ENCODE data around the gene AKNAD1.
"Not testable (repeated sequence)": the region's sequence is repeated elsewhere in the genome, so short reads cannot be mapped to it uniquely, and the experiment has no call there.

Gene AKNAD1, protein sequence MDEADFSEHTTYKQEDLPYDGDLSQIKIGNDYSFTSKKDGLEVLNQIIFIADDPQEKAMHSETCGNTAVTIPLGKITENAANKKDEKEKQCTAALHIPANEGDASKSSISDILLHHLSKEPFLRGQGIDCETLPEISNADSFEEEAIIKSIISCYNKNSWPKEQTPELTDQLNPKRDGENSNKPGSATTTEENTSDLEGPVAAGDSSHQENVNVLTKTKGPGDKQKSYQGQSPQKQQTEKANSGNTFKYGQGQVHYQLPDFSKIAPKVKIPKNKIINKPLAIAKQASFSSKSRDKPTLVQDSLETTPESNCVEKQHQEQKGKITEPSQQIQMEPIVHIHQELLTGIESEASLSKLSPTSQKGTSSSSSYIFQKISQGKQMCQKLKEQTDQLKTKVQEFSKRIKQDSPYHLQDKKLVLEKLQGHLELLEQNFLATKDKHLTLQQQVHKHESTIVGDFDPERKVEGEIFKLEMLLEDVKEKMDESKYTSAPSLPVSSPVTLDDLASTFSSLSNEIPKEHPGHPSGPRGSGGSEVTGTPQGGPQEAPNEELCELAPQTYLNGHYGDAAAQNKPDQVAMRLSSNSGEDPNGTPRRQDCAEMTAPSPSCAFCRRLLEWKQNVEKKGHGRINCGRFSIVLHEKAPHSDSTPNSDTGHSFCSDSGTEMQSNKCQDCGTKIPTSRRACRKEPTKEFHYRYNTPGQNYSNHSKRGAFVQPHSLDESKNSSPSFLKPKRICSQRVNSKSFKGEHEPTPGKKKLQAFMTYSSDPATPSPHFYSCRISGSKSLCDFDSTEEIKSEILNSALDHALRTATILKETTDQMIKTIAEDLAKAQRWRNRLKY

DNA sequence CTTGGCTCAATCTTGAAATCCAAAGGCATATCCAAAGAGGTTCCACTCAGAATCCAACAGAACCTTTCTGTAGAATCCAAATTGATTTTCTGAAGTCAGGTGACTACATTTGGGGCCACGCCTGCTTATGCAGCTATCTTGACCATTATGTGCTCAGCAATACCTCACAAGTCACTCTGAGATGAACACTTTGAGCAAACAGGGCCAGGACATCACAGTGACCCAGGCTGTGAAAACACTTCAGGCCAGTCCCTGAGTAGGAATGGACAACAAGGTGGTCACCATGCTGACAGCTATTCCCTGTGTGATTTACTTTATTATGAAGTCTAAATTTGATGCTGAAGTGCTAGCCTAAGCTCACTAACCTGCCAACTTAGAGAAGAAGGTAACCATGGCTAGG is at the start of gene AKNAD1:
TSS of gene AKNAD1 (minus strand) at position 101 of the 400 bp plus-strand sequence. CDS start 4,430 bp downstream, outside the sequence.
- no peak for DNase-seq (ENCODE audit: low spot score)

DNA sequence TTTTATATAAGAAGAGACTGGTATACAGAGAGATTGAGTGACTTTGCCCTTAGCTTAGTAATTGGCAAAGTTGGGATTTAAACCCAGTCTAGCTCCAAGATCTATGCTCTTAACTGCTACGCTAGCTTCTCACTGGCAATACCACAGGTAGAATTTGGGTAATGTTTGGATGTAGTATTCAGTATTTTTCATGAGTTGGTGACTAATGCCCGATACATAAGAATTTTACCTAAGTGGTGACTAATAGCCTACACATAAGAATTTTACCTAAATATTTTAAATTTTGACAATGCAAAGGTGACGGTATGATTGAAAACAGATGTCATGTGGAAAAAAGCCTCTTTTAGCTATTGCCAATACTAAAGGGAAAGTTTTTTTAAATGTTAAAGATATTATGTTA is 44.2 kb upstream of the AKNAD1 start:
- DNase-seq (ENCODE audit: low spot score), result no peak

DNA sequence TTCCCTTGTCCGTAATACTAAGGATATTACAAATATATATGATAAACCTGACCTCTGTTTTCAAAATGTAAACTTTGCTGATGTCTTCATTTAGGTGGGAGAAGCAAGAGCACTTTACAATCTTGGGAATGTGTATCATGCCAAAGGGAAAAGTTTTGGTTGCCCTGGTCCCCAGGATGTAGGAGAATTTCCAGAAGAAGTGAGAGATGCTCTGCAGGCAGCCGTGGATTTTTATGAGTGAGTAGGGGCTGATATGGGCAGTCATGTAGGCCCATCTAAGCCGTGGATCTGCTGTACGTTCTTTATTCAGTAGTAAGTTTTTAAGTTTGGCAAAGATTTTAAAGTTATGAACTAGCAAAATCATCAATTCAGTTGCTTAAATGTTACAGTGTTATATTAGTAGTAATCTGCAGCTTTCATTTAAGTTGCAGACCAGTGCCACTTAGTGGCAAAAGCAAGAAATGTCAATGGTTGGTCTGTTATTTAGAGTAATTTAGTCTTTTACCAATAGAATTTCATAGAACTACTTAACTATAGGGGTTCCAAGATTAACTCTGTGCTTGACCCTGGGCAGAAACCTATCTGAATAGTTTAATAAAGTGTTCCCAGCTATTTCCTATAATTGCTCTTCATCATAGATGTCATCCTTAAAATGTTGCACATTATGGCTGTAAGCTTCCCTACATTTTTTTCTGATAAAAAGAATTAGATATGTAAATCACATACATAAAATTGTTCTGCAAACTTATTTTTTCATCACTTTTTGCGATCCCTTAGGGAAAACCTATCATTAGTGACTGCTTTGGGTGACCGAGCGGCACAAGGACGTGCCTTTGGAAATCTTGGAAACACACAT is 41.2 kb upstream of the AKNAD1 start:
- DNase-seq (ENCODE audit: low spot score), result peak; percentile 58

DNA sequence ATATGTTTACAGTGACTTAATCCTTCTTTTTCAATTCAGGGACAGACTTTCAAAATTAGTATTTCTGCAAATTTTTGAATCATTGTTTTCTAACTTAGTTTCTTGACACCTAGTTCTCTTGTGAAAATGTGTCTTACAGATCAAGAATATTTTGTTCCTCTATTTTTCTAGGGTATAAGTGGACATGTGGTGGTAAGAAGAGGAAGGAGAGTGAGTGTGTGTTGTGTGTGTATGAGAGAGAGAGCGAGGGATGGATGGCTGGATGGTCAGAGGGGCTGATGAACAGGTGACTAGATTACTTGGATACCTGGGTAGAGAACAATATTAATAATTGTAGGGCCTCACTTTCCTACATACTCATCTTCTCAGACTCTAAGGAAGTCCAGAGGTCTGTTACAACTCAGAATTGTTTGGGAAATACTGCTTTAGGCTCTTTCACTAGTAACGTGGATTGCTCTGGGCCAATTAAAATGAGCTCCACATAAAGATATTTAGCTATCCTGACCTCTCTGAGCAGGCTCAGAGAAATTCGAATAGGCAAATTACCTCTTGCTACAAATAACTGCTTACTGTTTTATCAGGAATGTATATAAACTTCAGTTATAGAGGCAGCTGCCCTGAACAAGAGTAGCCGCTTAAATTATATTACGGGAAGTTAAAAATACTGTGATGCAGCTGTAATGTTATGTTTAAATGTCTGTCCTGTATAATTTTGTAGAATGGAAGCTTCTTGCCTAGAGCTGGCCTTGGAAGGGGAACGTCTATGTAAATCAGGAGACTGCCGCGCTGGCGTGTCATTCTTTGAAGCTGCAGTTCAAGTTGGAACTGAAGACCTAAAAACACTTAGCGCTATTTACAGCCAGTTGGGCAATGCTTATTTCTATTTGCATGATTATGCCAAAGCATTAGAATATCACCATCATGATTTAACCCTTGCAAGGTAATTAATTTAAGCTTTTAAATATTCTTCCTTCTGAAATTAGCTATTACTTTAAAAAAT is 39.6 kb upstream of the AKNAD1 start:
- DNase-seq (ENCODE audit: low spot score), result peak; percentile 33

DNA sequence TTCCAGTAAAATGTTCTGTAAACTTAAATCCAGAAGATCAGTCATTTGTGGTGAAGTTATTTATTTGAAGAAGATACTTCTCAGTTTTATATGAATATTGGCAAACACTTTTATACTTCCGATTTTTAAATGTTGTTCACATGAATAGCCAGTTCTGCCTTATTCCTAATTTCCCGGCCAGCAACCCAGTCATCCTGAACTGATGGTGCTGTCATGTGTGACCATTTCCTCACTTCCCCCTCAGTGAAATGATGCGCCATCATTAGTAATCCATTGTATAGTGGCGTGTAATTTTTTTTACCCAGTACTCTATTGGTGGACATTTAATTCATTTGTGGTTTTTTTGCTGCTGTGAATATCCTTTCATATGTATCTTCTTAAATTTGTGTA is 36.2 kb upstream of the AKNAD1 start:
- no peak for DNase-seq (ENCODE audit: low spot score)

DNA sequence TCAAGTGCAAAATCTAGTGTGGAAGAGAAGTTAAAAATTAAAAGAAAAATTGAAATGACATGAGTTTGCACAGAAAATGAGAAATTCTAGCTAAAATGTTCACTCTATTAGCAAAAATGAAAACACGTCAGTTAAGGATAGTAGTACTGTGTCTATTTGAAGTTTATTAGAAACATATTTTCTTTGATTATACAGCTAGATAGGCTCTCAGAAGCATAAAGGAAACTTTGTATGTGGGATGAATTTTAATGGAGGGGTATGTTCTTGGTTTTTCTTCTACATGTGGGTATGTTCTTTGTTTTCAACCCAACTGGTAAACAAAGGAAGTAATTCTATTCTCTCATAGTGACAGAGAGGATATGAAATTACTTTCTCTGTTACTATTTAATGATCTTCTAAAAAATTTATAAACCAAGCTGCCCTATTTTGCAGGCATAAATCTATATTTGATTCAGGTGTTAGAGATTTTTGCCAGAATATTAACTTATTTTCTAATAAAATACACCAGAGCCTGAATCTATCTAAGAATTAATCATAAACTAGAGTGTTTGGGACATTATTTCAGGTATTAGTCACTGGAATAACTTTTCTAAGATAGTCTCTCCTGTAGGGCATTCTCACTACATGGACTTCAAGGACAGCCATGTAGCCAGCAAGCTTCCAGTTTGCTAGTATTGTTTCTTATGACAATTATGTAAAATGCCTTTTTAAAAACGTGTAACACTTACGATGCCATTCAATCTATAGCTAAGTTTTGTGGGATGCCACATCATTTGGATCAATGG is 35.7 kb upstream of the AKNAD1 start:
- DNase-seq (ENCODE audit: low spot score), result peak; percentile 11

DNA sequence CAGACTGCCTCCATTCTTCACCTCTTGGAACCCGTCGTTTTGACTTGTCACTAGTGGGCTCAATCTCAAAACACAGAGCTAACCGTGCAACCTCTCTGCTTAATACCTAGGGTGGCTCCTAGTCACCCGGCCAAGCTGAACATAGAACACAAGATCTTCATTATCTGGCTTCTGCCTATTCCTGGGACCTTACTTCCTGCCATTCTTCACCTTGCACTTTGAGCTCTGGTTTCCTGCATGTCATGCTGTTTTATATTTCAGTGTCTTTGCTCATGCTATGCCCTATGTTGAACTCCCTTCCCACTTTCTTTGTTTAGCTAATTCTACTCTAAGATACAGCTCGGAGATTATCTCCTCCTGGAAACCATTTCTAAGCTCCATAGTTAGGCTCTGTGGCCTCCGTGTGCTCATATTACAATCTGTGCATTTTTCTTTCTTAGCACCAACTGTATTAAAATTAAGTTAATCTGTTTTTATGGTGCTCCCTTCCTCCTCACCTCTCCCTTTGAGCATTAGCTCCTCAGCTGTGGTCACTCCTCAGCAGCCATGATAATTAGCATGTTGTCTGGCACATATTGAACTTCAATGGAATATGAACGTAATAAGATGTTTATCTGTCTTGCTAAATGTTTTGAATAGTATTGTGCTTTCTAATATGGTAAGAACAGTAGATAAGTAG is 33.0 kb upstream of the AKNAD1 start:
- DNase-seq (ENCODE audit: low spot score), result no peak

DNA sequence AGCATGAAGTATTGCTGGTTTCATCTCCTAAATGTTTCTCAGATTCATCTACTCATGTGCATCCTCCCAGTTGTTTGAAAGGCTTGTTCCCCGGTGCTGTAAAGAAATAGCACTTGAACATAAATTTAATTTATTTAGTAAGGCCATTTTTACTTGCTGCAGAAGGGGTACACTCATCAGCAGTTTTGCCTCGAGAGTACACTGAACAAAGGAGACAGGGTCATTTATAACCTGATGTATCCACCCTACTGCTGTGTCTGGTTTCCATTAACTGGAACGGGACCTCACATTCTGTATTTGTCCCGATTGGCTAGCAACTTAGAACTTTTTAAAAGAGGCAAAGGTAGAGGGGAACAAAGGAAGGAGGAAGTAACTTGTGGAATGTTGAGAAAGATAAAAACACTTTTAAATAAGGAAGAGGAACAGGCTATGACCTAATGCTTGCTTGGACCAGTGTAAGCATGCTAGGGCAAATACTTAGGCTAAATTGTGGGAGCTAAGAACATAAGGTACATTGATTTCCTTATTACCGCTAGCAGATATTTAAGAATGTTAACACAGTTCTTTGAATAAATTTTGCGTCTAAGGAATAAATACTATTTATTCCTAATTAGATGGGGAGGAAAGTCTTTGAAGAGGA is 32.2 kb upstream of the AKNAD1 start:
- DNase-seq (ENCODE audit: low spot score), result not testable (repeated sequence)

DNA sequence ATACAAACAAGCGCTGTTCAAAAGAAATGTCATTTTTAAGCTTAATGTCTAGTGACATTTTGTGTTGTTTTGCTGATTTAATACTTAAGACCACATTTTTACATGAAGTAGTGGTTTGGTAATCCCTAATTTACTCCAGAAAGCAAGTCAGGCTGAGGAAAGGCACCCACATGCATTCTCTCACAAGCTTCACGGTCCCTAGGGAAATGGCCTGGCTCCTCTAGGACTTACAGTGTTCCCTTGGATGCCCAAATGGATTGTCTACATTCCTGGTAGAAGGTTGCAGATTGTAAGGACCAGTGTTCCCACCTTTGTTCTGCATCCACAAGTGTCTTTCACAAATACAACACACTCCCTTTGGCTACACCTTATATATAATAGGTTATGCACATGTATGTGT is 29.4 kb upstream of the AKNAD1 start:
- DNase-seq (ENCODE audit: low spot score), result no peak

DNA sequence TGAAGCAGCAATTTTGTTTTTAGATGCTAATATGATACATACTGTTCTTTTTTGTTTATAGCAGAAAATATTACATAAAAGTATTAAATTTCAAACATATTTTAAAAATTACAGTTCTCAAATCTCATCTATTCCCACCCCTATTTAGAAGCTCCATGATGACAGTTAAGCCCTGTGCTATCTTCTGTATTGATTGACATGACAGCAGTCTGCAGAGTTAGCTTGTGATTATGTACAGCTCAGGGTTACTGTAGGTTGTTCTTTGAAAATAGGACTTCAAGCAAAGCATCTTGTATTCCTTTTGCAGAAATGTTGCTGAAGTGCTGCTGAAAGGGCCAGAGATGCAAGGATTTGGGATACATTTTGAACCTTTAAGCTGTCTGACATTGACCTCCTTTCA is 28.1 kb upstream of the AKNAD1 start:
- no peak for DNase-seq (ENCODE audit: low spot score)

DNA sequence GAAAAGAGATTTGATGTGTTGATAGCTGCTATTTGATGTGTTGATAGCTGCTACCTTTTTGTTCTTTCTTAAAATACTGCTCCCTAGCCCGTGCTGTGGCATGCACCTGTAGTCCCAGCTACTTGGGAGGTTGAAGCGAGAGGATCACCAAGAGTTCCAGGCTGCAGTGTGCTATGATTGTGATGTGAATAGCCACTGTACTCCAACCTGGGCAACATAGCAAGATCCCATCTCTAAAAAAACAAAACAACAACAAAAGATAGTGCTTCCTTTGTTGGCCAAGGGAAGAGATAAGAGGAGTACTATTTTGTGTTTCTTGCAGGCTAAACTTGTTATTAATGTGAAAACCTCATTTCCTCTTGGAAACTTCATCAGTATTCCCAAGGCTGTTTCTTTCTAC is 25.9 kb upstream of the AKNAD1 start:
- no peak for DNase-seq (ENCODE audit: low spot score)

DNA sequence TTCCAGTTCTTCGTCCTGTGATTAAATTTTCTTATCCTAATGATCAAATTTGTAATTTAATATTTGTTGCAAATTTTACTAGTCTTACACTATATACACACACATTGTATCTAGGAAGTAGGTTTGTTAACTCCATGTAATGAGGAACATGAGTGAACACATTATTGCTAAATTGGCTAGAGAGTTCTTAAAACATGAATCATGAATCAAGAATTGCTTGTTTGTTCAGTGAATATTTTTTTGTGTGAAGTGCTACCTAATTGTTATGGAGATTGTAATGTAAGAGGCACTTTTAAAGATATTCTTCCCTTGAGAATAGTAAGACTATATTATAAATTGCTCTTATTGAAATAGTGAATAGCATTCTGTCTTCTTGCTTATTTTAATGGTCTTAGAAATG is 24.5 kb upstream of the AKNAD1 start:
- peak; percentile 41 for DNase-seq (ENCODE audit: low spot score)

DNA sequence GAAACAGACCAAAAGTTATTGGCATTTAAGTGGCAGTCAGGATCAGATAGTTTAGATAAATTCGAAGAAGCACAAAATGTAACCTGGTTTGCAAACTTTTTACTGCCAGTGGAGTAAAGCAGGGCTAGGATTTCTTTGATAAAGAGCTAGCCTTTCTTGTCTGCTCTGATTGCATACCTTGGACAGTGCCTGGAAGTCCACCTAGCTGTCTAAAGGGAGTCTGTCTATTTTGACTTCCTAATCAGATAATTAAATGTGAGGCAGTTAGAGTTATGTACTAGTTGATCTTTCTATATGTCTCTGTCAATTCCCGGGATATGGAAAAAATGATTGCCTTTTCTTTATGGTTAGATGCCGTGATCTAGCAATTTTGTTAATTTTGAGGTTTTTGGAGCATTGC is 24.0 kb upstream of the AKNAD1 start:
- no peak for DNase-seq (ENCODE audit: low spot score)

DNA sequence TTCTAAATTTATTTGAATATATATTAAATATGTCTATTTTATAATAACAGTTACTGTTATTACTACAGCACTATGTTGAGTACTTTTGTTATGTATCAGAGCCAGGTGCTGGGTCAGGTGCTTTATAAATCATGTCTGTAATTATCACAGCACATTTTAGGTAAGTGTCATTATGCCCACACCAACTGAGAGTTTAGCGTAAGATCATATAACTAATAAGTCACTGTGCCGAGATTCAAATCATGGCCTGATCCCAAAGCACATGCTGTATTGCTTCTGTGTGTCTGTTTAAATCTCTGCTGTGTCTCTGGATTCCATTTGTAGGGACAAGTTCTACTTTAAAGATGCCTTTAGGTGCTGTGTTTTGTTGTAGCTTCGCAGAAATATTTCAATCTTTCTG is 21.8 kb upstream of the AKNAD1 start:
- DNase-seq (ENCODE audit: low spot score), result no peak

DNA sequence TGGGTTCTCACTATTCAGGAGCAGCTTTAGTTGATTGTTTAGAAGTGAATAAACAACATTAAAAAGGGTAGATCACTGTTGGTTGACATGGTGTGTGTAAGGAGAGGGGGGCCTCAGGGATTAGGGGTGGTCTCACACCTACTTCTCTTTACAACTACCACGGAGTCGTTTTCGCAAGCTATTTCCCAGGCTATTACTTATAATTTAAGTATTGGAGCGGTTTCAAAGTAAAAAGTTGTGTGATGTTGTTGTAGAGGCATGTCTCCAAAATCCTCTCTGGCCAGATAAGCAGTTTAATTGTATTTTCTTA is 21.2 kb upstream of the AKNAD1 start:
- DNase-seq (ENCODE audit: low spot score), result no peak

DNA sequence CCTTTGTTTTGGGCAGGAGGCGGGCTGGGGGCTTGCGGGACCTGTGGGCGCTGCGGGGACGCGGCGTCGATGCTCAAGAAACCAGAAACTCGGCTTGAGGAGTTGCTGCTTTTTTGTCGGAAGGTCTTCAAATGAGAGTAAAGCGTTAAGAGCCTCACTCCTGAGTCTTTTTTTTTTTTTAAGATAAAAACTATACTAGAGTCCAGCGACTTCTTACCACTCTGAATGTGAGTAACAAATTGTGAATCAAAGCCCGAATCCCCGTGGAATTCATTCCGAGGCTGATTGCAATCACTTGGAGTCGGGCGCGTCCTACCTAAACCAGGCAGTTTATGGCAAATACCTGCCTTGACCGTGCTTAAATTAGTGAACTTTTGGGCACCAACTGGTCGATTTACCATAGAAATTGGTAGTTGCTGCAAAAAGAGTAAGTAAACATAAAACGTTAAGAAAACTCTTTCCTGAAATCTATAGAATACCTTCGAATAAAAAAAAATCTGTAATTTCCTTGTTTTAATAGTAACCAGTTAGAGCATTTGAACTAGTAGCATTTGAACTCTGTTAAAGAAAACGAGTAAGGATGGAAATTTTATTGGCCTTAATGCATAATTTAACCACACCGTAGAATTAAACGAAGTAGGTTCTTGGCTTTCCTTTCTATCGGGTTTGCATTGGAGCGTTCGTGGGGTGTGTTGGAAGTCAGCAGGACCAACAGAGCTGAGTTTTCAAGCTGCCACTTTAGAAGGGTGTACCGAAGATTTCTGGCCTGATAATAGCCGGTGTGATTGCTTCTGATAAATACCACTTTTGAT is 20.7 kb upstream of the AKNAD1 start:
- peak; percentile 35 for DNase-seq (ENCODE audit: low spot score)

DNA sequence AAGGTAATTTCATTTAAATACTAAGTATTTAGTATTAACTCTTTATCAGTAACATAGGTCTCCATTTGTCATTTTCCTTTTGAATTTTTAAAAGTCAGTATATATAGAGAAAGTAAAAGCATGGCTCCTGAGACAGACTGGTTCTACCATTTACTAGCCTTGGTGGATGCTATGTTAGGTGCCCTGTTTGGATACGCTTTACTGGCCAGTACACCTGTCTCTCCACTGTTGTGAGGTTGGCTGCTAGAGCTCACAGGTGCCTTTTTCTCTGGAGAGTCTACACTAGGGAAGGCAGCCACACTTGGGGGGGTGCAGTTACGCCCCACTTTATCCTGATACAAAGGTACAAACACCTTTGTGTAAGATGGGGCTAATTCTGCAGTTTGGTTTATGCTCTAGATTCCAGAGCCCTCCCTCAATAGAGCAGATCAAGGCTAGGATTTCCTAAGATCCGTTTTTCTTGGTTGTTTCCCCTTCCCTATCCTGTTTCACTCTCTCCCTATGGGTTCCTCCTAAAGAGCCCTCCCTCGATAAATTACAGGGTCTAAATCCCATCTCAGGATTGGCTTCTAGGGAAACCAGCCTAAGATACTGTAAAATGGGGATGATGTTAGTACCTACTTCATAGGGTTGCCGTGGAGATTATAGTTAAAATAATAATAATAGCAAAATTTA is 14.3 kb upstream of the AKNAD1 start:
- no peak for DNase-seq (ENCODE audit: low spot score)
